ENCODE measurements around the gene G3BP2. TPM values are rescaled to one million over a fixed set of nuclear protein-coding genes. Genes with fewer than 3 reads are reported as not detected.

G3BP2 gene
- total and polyA plus RNA-seq, 9 of the 15 experiments (the other 6 are each of a cell fraction or from before 2014, with no cell fraction given), result 25.2 to 222 (median 130) TPM

DNA sequence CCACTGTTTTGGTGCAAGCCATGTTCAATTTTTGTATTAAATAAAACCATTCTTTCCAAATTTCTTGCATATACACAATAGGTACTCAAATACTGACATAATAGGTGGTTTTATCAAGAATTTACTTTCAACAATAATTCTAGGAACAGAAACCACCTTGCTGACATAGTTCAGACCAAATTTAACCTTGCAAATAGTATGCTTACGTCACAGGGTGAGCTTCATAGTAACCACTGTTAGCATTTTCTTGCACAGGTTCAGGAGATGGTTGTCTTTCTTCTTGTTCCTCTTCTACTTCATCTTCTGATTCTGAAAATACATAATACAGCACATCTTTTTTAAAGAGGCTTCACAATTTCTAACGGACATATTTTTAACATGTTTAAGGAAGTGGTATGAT is 17.6 kb downstream of the G3BP2 start (continued):
- TF ChIP-seq, protein P1, sequence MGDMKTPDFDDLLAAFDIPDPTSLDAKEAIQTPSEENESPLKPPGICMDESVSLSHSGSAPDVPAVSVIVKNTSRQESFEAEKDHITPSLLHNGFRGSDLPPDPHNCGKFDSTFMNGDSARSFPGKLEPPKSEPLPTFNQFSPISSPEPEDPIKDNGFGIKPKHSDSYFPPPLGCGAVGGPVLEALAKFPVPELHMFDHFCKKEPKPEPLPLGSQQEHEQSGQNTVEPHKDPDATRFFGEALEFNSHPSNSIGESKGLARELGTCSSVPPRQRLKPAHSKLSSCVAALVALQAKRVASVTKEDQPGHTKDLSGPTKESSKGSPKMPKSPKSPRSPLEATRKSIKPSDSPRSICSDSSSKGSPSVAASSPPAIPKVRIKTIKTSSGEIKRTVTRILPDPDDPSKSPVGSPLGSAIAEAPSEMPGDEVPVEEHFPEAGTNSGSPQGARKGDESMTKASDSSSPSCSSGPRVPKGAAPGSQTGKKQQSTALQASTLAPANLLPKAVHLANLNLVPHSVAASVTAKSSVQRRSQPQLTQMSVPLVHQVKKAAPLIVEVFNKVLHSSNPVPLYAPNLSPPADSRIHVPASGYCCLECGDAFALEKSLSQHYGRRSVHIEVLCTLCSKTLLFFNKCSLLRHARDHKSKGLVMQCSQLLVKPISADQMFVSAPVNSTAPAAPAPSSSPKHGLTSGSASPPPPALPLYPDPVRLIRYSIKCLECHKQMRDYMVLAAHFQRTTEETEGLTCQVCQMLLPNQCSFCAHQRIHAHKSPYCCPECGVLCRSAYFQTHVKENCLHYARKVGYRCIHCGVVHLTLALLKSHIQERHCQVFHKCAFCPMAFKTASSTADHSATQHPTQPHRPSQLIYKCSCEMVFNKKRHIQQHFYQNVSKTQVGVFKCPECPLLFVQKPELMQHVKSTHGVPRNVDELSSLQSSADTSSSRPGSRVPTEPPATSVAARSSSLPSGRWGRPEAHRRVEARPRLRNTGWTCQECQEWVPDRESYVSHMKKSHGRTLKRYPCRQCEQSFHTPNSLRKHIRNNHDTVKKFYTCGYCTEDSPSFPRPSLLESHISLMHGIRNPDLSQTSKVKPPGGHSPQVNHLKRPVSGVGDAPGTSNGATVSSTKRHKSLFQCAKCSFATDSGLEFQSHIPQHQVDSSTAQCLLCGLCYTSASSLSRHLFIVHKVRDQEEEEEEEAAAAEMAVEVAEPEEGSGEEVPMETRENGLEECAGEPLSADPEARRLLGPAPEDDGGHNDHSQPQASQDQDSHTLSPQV (IDR thresholded peaks at IDR 0.05), result no peak
- no peak for TF ChIP-seq RBM14 (IDR thresholded peaks at IDR 0.05; ENCODE audit: borderline replicate concordance, insufficient read depth, low read depth, low read length)
- TF ChIP-seq, protein P2, sequence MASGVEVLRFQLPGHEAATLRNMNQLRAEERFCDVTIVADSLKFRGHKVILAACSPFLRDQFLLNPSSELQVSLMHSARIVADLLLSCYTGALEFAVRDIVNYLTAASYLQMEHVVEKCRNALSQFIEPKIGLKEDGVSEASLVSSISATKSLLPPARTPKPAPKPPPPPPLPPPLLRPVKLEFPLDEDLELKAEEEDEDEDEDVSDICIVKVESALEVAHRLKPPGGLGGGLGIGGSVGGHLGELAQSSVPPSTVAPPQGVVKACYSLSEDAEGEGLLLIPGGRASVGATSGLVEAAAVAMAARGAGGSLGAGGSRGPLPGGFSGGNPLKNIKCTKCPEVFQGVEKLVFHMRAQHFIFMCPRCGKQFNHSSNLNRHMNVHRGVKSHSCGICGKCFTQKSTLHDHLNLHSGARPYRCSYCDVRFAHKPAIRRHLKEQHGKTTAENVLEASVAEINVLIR (CRISPR knock-in tag; IDR thresholded peaks at IDR 0.05), result no peak
- TF ChIP-seq, protein P3, sequence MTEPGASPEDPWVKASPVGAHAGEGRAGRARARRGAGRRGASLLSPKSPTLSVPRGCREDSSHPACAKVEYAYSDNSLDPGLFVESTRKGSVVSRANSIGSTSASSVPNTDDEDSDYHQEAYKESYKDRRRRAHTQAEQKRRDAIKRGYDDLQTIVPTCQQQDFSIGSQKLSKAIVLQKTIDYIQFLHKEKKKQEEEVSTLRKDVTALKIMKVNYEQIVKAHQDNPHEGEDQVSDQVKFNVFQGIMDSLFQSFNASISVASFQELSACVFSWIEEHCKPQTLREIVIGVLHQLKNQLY (CRISPR knock-in tag; conservative IDR thresholded peaks at IDR 0.05), result no peak
- TF ChIP-seq TEAD1 (CRISPR knock-in tag; IDR thresholded peaks at IDR 0.05), result no peak
- no peak for TF ChIP-seq PYGO2 (tag; IDR thresholded peaks at IDR 0.05)
- no peak for TF ChIP-seq ZZZ3 (IDR thresholded peaks at IDR 0.05)
- TF ChIP-seq PRDM10 (IDR thresholded peaks at IDR 0.05; ENCODE audit: partially characterized antibody), result no peak

Measured in K562 (cell line).